Measurements from ENCODE around the gene LMO1.

The LMO1 gene

DNA sequence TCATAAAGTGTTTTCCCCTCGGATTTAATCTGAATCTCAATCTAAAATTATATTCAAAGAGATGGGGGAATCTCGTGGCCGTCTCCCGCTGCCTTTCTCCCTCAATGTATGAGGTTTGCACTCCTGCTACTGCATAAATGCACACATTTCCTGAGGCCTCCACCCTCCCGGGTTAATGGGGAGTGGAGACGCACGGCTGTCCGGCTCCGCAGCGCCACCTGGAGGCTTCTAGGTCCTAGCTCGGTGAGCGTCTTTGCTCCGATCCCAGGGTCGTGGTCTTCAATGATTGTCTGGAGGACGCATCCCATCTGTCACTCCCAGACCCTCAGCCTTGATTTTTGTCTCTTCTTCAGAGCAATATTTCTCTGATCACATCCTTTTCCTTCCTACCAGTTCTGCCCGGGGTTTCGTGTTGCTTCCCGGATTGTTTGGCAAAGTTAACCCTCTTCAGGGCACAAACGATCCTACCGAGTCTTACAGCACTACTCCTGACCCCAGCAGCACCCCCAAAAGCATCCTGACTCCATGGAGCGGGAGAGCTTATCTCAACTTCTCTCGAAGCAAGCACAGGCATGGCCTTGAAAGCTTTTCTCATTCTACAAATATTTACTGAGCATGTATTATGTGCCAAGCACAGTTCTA lies at the start of gene LMO1:
LMO1 (minus strand) TSS at position 110 of the 642 bp plus-strand sequence. CDS start 516 bp downstream, outside the sequence.
- peak; percentile 65 for DNase-seq

DNA sequence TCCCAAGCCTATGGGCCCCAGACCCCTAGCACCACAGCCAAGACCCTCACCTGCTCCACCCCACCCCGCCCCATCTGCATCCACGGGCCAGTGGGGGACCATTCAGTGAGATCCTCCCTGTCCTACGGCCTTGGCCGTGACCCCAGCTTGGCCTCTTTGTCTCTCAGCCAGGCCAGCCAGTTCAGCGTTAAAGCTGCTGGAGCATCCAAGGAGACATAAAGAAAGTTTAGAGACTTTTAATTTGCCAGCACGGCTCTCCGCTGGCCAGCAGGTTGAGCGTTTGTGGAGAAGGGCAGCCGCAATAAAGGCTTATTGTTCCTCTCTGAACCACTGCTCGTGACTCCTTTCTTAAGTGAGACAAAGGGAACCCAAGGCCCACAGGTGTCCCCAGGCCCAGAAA lies 49.3 kb upstream of the LMO1 start:
- DNase-seq: no peak

DNA sequence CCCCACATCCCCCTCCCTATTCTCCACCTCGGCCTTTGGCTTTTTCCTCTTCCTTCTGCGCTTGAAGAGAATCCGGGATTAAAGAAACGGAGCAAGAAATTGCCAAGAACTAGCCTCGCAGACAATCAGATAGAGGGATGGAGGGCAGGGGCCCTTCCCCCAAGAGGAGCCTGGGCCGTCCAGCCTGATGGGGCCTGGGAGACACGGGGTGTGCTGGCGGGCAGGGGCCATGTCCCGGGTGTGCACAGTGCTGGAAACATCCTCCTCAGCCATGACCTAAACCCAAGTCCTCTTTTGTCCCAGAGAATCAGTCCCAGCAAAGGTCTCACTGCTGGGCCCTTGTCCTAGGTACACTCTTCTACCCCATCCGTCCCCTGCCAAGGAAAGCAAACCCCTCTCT lies 47.7 kb upstream of the LMO1 start:
- DNase-seq: no peak

DNA sequence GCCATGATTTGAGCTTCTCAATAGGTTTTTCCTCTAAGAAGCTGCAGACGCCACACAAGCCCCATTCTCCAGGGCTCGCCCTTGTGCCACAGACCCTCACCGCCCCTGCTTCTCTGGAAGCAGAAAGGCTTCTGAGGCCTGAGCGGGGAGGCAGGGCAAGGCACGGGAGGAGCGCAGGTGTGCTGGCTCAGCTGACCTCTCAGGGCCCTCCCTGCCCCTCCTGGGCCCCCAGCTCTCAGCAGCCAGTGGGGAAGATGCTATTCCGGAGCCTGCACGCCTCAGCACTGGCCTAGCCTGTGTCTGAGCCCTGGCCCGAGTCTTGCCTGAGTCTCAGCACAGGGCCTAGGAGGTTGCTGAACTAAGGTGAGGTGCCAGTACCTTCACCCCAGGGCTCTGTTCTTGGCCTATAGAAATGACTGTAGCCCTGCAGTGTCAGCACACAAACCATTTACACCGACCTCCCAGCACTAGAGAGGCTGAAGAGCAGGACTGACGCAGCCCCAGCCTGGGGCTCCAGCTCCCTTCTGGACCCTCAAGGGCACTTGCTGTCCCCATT lies 47.1 kb upstream of the LMO1 start:
- no peak for DNase-seq

DNA sequence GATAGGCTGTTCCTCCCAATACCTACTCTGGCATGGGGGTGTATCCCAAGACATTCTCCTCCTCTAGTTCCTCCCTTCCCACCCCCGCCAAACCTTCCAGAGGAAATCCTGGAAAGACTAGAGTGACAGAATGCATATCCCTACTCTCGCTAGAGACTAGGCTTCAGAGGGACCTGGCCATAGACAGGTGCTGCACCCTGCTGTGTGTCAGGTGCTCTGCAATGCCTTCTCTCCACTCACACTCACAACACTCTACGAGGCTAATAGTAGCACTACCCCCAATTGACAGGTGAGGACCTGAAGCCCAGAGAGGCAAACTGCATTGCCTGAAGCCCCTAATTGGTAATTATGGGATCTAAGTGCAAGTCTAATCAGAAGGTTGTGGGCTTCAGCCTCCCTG lies 46.2 kb upstream of the LMO1 start:
- DNase-seq: peak; percentile 39

DNA sequence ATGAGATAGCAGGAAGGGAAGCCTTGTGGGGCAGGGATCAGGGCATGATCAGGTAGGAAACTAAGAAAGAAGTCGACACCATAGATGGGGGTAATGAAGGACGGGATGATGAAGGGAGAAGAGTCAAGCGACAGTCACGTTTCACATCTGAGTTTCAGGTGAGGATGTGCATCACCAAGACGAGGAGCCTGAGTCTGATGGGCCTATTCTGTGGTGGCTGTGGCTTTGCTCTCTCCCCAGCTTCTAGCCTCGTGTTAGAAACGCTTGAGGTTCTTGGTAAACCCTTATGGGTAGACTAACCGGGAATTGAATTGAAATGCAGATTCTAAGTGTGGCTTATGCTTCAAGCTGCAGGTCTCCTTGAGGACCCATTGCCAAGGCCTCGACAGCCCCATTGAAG lies 45.6 kb upstream of the LMO1 start:
- no peak for DNase-seq

DNA sequence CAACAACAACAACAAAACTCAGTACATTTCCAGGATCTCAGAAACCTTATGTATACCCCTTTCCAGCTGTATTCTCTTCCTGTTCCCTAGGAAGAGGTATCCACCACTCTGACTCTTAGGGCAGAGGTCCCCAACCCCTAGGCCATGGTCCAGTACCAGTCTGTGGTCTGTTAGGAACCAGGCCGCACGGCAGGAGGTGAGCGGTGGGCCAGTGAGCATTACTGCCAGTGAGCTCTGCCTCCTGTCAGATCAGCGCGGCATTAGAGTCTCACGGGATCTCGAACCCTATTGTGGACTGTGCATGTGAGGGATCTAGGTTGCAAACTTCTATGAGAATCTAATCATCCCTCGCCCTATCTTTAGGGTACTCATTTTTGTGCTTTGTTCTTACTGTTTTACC lies 43.9 kb upstream of the LMO1 start:
- no peak for DNase-seq

DNA sequence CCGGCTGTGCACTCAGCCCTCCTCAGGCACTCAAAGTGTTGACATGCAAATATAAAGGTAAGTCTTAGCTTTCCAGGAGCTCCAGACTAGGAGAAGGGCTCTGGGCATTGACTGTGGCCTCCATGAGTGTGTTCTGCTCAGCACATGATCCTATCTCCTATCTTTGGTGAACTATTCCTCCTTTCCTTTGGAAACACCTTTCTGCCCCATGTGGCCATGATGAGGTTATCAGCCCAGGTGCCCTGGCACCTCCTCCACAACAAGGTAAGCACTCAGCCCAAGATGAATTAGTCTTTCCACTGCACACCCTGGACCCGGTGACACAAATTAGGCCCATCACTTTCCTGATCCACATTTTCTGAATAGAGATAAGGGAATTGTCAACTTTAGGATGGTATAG lies 37.9 kb upstream of the LMO1 start:
- no peak for DNase-seq

DNA sequence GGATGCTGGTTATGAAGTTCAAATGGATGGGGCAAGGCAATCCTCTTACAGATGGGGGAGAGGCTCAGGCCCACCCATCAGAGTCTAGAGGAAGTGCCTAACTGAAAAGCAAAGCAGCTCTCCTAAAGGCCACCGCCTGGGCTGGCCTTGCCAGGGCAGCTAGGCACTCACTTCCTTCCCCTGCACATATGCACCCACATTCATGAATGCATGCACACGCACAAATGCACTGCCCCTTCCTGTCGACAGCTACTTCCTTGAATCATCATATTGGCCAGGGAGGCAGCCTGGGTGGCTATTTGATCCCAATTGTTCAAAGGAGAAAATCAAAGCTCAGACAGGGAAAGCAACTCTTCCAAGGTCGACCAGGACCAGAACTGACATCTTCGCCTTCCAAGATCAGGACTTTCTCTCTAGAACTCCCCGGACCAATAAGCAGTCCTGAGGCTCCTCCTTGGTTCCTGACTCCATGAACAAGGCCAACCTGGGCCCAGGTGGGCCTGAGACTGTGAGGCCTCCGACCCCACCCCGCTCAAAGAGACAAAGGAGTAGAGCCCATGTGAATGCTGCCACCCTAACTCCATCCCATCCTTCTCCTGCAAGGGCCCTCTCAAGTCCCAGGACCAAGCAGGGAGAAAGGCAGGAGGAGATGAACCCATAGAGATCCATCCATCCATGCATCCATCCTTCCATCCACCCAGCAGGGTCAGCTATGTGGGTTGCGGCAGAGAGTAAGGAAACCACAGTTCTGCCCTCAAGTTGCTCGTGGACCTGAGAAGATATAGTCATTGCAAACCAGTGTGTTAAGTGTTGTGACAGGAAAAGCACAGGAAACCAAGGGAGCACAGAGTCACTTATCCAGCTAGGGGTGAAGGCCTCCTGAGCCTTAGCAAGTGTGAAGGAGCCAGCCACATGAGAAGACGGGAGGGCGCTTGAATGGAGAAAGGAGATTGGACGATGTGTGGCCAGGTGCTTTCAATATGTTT lies 35.4 kb upstream of the LMO1 start:
- no peak for DNase-seq

DNA sequence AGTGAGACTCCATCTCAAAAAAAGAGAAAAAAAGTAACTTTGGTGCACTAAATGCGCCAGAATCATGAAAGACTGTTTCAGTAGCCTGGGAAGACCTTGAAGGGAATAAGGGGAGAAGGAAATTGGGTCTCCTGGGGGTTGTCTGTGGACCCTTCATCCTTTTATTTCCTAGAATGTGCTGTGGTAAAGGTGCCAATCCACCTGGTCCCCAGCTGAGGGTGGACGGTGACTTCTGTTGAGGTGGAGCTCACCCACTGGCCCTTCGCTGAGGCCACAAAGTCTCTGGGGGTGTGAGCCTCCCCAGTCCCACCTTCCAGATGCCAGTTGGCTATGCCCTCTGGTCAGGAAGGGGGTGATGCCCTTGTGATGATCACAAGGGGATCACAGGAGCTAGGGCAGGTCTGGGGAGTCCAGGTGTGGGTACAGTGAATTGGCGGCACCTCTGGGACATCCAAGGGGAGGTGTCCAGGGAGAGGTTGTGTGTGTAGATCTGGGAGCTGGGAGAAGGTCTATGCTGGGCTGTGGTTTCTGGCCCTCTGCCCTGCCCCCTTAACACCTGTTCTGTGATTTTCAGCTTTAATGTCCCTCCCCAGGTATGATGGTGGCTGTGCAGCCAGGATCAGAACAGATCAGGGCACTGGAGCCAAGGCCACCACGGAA lies 34.2 kb upstream of the LMO1 start:
- no peak for DNase-seq

DNA sequence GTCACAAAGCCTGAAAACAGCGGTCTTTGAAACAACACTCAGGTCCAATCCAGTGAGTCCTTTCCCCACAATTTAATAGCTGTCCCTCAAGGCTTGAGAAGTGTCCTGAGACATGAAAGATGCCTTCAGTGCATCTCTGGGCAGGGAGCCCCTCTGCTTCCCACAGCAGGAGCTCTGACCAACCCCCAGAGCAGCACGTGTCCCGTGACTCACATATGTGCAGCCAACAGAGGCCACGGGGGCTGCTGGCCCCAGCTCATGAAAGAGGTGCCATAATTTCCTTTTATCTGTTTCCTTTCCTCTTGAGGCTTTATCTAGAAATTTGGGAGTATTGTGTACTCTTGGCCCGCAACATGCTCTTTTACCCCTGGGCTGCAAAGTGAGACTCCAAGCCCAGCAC lies 33.2 kb upstream of the LMO1 start:
- no peak for DNase-seq

DNA sequence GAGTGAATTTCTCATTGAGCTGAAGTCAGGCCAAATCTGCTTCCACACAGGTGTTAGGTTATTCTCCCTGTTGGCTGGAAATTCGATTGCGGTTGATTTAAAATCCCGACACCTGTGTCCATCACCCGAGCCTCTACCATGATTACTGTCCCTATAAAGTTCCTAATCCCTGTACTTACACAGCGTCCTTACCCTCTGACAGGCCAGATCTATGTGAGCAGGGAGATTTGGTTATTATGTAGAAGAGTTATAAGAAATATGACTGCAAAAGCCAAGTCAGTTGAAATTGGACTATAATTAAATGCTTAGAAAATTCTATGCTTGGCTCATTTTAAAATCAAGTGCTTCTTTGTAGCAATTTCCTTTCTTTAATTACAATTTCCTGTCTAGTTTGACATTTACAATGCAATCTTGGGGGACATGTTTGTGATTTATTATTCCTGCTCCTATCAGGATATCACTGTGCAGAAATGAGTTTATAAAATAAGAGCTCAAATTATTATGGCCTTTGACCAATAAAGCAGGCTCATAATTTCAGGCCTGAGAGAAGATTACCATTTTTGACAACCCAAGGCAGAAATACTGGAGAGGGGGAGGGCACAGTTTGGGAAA lies 32.5 kb upstream of the LMO1 start:
- DNase-seq: no peak

DNA sequence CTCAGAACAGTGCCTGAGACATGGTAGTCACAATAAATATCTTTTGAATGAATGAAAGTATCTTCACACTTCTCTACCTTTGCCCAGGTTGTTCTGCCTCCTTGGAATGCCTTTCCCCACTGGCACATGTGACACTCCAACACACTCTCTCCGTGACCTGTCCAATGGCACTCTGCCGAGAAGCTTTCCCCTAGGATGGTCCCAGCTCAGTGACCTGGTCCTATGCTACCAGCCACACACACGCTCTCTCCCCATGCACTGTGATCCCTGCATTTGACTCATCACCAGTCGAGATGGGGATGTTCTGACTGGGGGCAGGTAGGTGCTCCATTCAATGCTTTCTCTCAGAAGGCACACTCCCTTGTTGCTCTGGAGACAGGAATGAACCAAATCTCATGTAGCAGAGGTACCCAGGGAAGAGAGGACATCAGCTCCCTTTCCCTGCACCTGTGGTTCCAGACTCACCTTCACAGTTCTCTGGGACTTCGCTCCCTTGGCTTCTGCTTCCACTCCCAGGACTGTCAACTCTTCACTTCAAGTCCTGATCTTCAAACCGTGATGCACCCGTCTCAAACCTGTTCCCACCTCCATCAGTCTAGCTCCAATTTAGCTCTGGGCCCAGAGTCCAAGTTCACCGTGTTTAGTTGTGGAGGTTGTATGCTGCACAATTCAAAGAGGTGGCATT lies 30.7 kb upstream of the LMO1 start:
- DNase-seq: no peak

DNA sequence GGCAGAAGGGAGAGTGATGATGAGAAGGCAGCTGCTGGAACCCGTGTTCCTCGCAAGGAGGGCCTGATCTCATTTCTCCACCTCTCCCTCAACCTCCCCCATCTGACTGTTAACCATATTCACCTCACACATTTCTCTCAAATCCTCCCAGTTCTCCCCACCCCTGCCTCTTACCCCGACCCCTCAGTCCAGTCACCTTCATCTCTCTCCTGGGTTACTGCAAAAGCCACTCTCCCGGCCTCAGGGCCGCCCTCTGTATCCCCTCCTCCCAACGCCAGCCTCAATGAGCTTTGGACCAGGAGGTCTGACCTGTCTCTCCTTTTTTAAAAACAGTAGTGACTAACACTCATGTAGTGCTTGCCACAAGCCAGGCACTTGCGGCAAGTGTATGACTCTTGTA lies 29.5 kb upstream of the LMO1 start:
- no peak for DNase-seq

DNA sequence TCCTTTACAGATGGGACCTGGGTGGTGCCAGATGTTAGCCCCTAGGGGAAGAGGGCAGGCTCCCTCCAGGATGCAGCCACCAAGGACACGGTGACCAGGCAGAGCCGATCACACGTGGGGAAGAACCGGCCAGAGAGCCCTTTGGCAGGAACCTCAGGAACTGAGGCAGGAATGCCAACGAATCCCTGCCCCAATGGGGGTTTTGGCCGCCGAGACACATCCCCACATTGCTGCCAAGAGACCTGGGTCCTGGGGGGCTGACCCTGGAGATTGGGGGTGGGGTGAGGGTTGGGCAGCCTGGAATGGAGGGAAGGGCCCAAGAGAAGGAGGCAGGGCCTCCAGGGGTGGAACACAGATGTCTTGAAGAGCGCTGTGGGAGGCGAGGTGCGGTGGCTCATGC lies 28.7 kb upstream of the LMO1 start:
- DNase-seq: no peak

DNA sequence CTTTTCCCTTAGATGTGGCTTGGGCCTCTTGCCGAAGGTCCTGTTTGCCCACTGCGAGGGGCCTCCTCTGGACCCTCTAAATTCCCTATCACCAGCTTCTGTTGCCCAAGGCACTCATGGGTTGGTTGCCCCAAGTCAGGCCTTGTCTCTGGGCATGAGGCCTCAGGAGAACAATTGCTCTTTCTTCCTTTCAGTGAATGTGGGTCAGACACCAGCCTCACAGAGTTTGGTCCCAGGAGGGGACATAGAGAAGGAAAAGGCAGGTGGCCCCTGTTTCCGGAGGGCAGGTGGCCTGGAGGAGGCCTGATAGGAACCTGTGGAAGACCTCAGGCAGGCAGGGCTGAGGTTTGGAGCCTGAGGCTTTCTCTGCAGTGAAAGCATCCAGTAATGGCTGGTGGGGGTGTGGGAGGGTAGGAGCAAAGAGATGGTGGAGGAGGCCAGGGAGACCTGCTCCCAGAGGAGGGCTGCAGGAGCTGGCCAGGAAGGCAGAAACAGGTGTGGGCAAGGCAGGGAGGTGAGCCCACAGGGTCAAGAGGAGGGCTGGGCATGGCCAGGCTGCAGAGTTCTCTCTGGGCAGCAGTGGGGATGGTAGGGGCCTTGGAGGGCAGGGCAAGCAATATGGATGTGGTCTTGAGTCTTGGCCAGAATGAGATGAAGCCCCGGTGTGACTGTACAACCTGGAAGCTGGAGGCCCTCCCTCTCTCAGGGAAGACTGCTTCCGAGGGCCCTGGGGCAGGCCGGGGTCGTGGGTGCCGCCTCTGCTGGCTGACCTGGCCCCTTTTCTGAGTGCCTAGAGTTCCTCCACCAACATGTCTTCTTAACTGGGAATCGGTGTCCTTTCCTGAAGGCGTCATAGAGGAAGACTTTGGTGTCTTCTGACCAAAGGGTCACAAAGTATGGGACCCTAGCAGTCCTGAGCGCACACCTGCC lies 28.0 kb upstream of the LMO1 start:
- no peak for DNase-seq

DNA sequence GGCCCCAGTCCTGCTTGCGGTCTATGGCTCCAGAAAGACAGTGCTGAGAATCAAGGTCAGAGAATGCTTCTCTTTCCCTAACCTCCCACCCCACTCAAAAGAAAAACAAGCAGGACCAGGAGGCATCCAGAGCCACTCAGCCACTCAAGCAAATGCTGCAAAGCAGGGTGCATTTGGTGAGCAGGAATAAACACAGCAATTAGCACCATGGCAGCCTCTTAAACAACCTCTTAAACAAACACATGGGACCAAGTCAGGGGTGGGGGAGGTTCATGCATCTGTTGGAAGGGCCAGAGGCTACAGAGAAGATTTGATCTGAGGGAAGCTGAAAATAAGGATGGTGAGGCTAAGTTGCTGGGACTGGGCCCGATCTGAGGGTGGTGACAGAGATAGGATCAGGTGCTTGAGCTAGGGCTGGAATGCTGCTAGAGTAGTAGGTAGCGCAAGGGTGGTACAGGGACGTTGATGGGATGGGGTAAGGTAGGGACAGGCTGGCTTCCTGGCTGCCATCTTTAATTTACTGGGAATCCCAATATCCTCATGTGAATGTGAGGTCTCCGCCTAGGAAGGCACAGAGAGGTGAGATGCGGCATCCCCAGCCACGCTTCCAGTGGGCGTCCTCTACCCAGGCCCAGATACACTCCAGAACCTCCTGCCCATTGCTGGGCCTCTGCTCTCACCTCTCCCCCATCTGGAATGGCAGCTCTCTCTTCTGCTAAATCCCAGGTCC lies 26.6 kb upstream of the LMO1 start:
- DNase-seq: peak; percentile 37

DNA sequence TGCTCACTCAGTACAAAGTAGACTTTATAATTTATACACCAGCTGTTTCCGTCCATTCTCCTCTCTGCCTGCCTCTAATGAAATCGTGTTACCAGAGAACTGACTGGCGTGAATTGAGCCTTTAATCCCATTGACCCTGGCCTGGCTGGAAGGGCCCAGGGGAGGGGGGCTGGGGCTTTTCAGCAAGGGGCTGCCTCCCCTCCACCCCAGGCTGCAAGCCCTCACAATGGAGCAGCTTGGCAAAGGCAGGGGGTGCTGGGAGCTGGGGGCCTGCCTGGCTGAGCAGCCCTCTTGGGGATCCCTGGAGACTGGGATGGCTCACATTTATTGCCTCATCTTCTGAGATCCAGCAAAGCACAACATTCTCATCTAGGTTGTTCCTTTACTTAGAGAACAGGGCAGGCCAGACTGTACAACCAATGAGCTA lies 25.8 kb upstream of the LMO1 start:
- DNase-seq: peak; percentile 24

DNA sequence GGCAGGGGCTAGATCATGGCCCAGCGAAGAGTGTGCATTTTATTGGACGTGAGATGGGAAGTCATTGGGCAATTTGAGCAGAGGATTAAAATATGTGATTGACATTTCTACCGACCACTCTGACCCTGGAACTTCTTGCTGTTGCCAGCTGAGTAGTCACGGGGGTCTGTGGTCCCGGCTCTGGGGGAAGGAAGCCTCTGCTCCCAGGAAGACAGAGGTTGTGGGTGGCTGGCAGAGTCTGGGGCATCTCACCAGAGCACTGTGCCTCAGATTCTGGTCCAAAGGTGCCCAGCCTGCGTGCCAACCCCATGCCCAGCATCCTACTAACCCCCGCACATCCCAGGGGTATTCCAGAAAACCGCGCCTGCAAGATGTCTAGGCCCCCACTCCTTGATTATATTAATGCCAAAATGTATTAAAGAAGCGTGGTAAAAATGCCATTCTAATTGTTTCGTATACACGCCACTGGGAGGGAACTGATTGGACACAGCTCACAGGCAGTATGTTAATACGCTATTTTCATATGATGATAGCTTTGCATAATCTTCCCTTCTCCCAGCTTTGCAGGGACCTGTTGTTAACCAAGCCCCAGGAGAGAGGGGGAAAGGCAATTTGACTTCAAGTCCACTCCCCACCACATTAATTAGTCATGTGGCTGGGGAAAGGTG lies 25.3 kb upstream of the LMO1 start:
- DNase-seq: no peak

Measured in NCI-H2107 (cell line).